HG02763 (cell line): ENCODE measurements around the gene OCSTAMP.
A peak's percentile ranks its signal among the peaks of the same experiment; 100 is the strongest.

Source experiments
- ATAC-seq: cut with Tn5 transposase; IDR thresholded peaks from one replicate; pipeline ENCODE4 v1.9.1; 2021; ENCODE audit warnings: mild to moderate bottlenecking, moderate library complexity; ENCODE audit not compliant: unreplicated experiment

OCSTAMP gene

DNA sequence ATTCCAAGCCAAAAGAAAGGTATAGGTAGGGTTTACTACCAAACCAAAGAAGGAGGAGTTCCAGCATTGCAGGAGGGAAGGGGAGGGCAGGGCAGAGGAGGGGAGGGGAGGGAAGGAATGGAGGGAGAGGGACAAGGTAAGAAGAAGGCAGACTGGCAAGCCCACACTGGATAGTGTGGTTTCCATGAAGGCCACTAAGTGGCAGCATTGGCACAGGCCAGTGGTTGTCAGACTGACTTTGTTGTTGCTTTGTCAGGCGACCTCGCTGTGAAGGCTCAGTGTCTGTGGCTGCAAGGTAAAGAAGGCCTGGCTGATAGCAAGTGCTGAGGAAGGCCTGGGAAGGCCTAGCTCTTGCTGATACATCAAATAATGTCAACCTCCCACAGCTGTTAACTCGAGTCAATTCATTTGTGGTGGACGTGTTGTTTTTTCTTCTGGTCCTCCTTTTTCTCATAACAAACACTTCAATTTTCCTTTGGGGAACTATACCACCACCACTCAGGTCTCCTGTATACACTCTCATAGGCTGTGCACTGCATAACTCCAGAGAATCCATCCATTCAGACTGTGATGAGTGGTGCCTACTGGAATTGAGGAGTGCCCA, 29.4 kb downstream of the OCSTAMP start:
- ATAC-seq, result no peak

DNA sequence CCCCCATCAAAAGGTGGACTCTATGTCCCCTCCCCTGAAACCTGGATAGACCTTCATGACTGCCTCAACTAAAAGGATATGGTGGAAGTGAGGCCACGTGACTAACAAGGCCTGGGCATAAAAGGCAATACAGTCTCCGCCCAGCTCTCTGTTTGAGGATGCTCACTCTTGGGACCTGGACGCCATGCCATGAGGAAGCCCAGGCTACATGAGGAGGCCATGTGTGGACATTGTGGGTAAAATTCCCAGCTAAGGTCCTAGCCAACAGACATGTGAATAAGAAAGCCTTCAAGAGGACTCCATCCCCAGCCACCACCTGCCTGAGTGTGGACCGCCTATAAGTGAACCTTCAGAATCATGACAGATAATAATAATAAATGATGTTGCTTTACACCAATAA, 29.9 kb downstream of the OCSTAMP start:
- ATAC-seq, result no peak

DNA sequence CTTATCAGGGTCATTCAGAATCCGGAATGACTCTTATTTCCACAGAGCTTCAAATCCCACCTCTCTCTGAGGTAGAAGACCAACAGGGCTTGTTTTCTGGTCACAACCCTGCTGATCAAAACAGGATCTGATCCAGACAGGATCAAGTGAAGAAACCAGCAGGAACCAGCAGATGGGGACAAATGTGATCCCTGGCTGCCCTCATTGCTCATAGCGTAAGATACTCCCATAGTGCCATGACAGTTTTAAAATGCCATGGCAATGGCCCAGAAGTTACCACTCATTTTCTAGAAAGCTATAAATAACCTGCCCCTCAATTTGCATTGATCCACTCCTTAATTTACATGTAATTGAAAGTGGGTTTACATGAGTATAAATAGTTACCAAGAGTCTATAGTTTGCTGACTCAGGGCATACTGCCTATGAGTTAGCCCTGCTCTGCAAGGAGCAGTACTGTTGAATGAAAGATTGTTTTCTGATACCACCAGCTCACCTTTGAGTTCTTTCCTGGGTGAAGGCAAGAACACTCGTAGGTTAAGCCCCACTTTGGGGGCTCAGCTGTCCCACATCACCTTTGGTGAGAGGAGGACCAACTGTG, 30.9 kb downstream of the OCSTAMP start:
- ATAC-seq, result no peak

DNA sequence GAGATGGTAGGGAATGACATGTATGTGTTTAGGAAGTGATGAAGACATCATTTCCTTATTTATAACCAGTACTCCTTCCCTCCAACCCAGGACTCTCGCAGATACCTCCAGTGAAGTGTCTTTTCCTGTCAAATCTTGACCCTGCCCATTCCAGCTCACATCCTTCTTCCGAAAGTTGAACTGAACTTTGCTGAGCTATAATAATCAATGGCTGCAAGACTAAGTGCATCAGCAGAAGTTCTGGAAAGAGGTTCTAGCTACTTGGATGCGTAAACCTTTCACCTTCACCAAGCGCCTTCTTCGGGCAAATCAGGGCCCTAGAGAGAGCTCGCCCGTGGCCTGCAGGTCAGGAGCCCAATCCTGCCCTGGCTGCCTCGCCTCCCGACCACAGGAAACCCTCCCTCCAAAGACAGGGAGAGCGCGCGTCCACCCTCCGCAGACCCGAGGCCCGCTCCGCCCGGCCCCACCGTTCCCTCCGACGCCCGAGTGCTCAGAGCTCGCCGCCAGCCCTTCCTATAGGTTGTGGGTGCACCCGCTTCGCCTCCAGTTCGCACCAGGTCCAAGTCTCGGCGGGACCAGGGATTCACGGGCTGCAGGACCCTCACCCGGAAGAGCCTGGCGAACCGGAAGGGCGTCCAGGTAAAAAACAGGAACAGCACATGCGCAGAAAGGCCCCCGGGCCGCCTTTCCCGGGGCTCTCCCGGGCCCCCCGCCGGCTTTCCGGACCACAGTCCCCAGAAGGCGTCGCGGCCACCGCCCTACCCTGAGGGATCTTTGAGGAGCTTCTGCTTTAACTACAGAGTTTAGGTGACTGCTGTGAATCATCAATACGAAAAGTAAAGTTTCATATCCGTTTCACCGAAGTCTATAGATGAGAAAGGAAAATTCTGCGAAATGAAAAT, 37.3 kb downstream of the OCSTAMP start, which contains the start of gene ZNF334:
TSS of gene ZNF334 (minus strand) at position 617 of the 902 bp plus-strand sequence. CDS start 1,457 bp downstream, outside the sequence.
- peak; percentile 50 for ATAC-seq

DNA sequence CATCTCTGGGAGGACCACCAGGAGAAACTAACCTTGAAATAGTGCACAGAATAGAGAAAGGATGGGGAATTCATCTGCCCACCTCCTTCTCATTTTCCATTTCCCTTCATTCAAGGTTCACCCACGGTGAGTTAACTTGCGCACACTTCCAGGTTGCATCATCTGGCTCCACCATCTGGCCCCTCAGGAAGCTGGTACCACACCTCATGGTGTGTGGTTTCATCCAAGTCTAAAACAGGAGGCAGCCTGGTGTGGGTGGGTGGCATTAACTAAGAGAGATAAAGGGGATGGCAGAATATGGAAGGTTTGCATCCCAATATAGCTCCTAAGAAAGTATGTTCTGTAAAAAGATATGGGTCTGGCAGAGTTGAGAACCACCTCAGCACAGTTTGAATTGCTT, 40.9 kb downstream of the OCSTAMP start:
- no peak for ATAC-seq

DNA sequence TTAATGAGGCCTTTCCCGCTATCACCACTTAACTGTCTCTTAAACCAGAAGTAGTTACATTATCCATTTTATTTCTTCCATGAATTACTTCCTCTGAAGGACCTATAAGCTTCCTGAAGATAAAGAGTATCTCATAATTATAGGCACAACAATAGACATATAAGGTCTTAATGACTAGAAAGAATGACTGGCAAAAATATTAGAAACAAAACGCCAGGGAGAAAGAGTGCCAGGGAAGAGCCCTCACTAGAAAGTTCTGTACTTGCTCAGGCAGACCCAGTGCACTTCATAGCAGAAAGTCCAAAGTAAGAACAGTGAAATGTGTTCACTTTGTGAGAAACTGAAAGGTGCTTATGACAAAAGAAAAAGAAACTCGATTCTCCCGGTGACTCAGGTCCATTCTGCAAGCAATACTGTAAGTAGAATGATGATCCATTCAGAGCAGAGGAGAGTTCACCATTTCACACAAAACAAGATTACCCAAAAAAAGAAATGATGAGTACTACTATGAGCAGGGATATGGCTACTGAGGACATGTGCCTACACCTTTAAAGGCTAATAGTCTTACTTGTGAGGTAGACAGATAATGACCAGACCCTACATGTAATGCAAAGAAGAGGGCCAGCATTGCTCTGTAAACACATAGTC, 42.6 kb downstream of the OCSTAMP start:
- ATAC-seq, result no peak

DNA sequence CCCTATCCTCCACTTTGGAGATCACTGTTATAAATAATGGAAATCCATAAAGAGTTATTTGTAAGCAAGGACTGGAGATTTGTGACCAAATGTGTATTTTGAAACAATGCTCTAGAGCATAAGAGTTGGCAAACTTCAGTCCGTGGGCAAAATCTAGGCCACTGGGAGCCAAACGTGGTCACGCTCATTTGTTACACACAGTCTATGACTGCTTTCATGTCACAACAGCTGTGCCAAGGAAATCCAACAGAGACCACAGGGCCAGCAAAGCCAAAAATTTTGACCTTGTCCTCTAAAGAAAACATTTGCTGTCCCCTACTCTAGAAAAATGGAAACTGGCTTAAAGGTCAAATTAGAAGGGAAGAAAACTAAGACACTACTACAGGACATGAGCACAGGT, 44.9 kb downstream of the OCSTAMP start:
- no peak for ATAC-seq

DNA sequence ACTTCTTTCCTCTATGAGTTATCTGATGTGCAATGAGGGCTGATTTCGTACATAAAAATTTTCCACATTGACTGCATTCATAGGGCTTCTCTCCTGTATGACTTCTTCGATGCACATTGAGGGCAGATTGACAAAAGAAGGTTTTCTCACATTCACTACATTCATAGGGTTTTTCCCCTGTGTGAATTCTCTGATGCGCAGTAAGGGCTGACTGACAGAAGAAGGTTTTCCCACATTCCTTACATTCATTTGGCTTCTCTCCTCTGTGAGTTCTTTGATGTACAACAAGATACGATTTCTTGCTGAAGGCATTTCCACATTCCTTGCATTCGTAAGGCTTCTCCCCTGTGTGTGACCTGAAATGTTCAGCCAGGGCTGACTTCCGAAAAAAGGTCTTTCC, 48.5 kb downstream of the OCSTAMP start:
- ATAC-seq, result no peak

DNA sequence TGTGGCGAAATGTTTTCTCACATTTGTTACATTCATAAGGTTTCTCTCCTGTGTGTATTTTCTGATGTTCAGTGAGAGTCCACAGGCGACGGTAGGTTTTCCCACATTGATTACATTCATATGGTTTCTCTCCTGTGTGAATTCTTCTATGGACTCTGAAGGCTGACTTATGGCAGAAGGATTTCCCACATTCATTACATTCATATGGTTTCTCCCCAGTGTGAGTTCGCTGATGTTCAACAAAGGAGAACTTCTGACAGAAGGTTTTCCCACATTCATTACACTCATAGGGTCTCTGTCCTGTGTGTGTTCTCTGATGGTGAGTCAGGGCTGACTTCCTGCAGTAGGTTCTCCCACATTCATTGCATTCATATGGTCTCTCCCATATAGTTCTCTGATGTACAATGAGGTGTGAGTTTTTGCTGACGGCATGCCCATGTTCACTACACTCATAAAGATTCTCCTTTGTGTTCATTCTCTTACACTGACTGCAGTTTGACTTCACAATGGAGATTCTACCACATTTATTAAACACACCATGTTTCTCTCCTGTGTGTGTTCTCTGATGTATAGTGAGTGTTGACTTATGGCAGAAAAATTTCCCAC, 49.0 kb downstream of the OCSTAMP start:
- ATAC-seq, result no peak

DNA sequence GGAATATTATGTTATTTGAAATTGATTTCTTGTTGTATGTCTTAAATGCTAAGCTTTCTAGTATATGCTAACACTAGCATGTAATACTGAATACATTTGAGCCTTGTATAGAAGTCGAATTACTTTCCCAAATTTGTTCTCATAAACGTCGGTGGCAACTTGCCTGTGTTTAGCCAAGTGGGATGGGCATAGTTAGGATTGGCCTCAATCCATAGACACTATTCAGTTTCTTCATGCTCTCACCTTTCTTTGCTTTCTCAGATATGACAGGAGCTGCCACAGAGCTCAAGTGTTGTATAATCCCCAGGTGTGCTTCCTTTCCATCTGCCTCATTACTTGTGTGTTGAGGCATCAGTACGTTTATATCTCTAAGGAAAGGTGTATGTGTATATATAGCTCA, 56.4 kb downstream of the OCSTAMP start:
- no peak for ATAC-seq

- ATAC-seq, result no peak
Measured at GRCh38 chr20:46491354-46491753, 59.1 kb downstream of the OCSTAMP start.
